GM21737 (cell line): ENCODE data around the gene CRLF3.
A peak's percentile ranks its signal among the peaks of the same experiment; 100 is the strongest.
"Not testable (repeated sequence)": the region's sequence is repeated elsewhere in the genome, so short reads cannot be mapped to it uniquely, and the experiment has no call there.

Source experiments
- ATAC-seq: cut with Tn5 transposase; IDR thresholded peaks from one replicate; pipeline ENCODE4 v1.9.1; 2021; ENCODE audit warnings: mild to moderate bottlenecking, moderate library complexity; ENCODE audit not compliant: unreplicated experiment

The CRLF3 gene

GRCh38 chr17:30816165-30816564 lies 8.3 kb downstream of the CRLF3 start:
- no peak for ATAC-seq

GRCh38 chr17:30814860-30815259 lies 9.6 kb downstream of the CRLF3 start:
- not testable (repeated sequence) for ATAC-seq

GRCh38 chr17:30814236-30814635 lies 10.3 kb downstream of the CRLF3 start:
- ATAC-seq = not testable (repeated sequence)

GRCh38 chr17:30812218-30813177 lies 12.0 kb downstream of the CRLF3 start:
- ATAC-seq = no peak

GRCh38 chr17:30809867-30810266 lies 14.6 kb downstream of the CRLF3 start:
- ATAC-seq = no peak

- ATAC-seq = peak; percentile 78
Measured at GRCh38 chr17:30808785-30809286, 15.7 kb downstream of the CRLF3 start.

- no peak for ATAC-seq
Measured at GRCh38 chr17:30807896-30808295, 16.6 kb downstream of the CRLF3 start.

GRCh38 chr17:30805944-30806456 lies 18.5 kb downstream of the CRLF3 start:
- ATAC-seq = no peak

GRCh38 chr17:30801671-30802070 lies 22.8 kb downstream of the CRLF3 start:
- ATAC-seq = no peak

GRCh38 chr17:30796016-30796415 lies 28.5 kb downstream of the CRLF3 start:
- ATAC-seq = no peak

GRCh38 chr17:30794372-30794771 lies 30.1 kb downstream of the CRLF3 start:
- no peak for ATAC-seq

GRCh38 chr17:30793282-30793977 lies 31.1 kb downstream of the CRLF3 start:
- no peak for ATAC-seq

GRCh38 chr17:30790279-30790678 lies 34.2 kb downstream of the CRLF3 start:
- ATAC-seq = no peak

GRCh38 chr17:30788918-30789317 lies 35.6 kb downstream of the CRLF3 start:
- no peak for ATAC-seq

- no peak for ATAC-seq
Measured at GRCh38 chr17:30782206-30782605, 42.3 kb downstream of the CRLF3 start.

- ATAC-seq = no peak
Measured at GRCh38 chr17:30780343-30780742, 44.1 kb downstream of the CRLF3 start.

- ATAC-seq = not testable (repeated sequence)
Measured at GRCh38 chr17:30768771-30769170, 55.7 kb downstream of the CRLF3 start.

- not testable (repeated sequence) for ATAC-seq
Measured at GRCh38 chr17:30767641-30768404, 56.7 kb downstream of the CRLF3 start.

GRCh38 chr17:30761060-30761459 lies 63.4 kb downstream of the CRLF3 start:
- ATAC-seq = no peak

GRCh38 chr17:30753291-30753690 lies 71.2 kb downstream of the CRLF3 start:
- ATAC-seq = not testable (repeated sequence)

- not testable (repeated sequence) for ATAC-seq
Measured at GRCh38 chr17:30750982-30751381, 73.5 kb downstream of the CRLF3 start.
